K562 (cell line): ENCODE results near the gene SPHK2. TPM values are rescaled to one million over a fixed set of nuclear protein-coding genes. Genes with fewer than 3 reads are reported as not detected.

Source experiments
- ARID1B ChIP-seq: fragments of 450-650 bp; IDR thresholded peaks from 2 replicates; pipeline ENCODE4 v1.6.1; 2016; ENCODE audit warnings: antibody characterized with exemption, mild to moderate bottlenecking, inconsistent platforms
- BCOR ChIP-seq: fragments of 450-650 bp; IDR thresholded peaks from 2 replicates; pipeline ENCODE4 v1.6.1; 2016
- CBFA2T3 ChIP-seq: fragments of 450-650 bp; IDR thresholded peaks from 2 replicates; pipeline ENCODE4 v1.6.1; 2017
- ESRRB ChIP-seq: fragments of 250-450 bp; sonication (Bioruptor Pico); IDR thresholded peaks from 2 replicates; pipeline ENCODE4 v1.5.0; 2020; ENCODE audit warnings: mild to moderate bottlenecking, moderate library complexity, borderline replicate concordance
- EWSR1 ChIP-seq: fragments of 450-650 bp; IDR thresholded peaks from 2 replicates; pipeline ENCODE4 v1.6.1; 2018; ENCODE audit warnings: borderline replicate concordance, mild to moderate bottlenecking, low read depth, moderate library complexity; ENCODE audit not compliant: partially characterized antibody
- EZH2 ChIP-seq: IDR thresholded peaks from 2 replicates; pipeline ENCODE4 v1.6.1; 2012; ENCODE audit warnings: low read depth, mild to moderate bottlenecking, inconsistent platforms, low read length, borderline replicate concordance
- ILF3 ChIP-seq: fragments of 450-650 bp; IDR thresholded peaks from 2 replicates; pipeline ENCODE4 v1.6.1; 2018; ENCODE audit warnings: antibody characterized with exemption, mild to moderate bottlenecking, moderate library complexity, borderline replicate concordance
- MBD2 ChIP-seq: sonication (generic); IDR thresholded peaks from 2 replicates; pipeline ENCODE4 v1.6.1; 2016; ENCODE audit warnings: low read depth, borderline replicate concordance
- NCOA4 ChIP-seq: fragments of 450-650 bp; IDR thresholded peaks from 2 replicates; pipeline ENCODE4 v1.6.1; 2018; ENCODE audit warnings: mild to moderate bottlenecking; ENCODE audit not compliant: partially characterized antibody
- NCOR1 ChIP-seq: fragments of 450-650 bp; IDR thresholded peaks from 2 replicates; pipeline ENCODE4 v1.6.1; 2016; ENCODE audit warnings: mild to moderate bottlenecking, moderate library complexity
- NFE2L1 ChIP-seq: fragments of 450-650 bp; IDR thresholded peaks from 2 replicates; pipeline ENCODE4 v1.6.1; 2016; ENCODE audit warnings: missing genetic modification characterization, low read depth, mild to moderate bottlenecking, missing compliant biosample characterization, moderate library complexity, borderline replicate concordance
- NFYB ChIP-seq: IDR thresholded peaks from 2 replicates; pipeline ENCODE4 v1.6.1; 2011; ENCODE audit warnings: mild to moderate bottlenecking, moderate library complexity; ENCODE audit not compliant: insufficient read length; ENCODE audit errors: extremely low read depth
- PHF21A ChIP-seq: fragments of 450-650 bp; IDR thresholded peaks from 2 replicates; pipeline ENCODE4 v1.6.1; 2017; ENCODE audit warnings: low read depth, borderline replicate concordance
- POLR2H ChIP-seq: IDR thresholded peaks from 2 replicates; pipeline ENCODE4 v1.6.1; 2016; ENCODE audit warnings: missing genetic modification characterization, low read depth, mild to moderate bottlenecking, control low read depth, missing compliant biosample characterization, moderate library complexity
- POLR3A ChIP-seq: IDR thresholded peaks from 2 replicates; pipeline ENCODE4 v1.6.1; 2011; ENCODE audit warnings: borderline replicate concordance, mild to moderate bottlenecking, moderate library complexity; ENCODE audit not compliant: insufficient read length, insufficient read depth; ENCODE audit errors: extremely low read depth
- PYGO2 ChIP-seq: fragments of 450-650 bp; IDR thresholded peaks from 2 replicates; pipeline ENCODE4 v1.6.1; 2016; ENCODE audit warnings: mild to moderate bottlenecking, missing genetic modification characterization, moderate library complexity, missing compliant biosample characterization
- ZKSCAN3 ChIP-seq: fragments of 250-450 bp; sonication (Bioruptor Pico); IDR thresholded peaks from 2 replicates; pipeline ENCODE4 v1.4.0; 2020
- ZNF717 ChIP-seq: fragments of 250-450 bp; sonication (Bioruptor Pico); IDR thresholded peaks from 2 replicates; pipeline ENCODE4 v1.5.0; 2021
- ZNF79 ChIP-seq: fragments of 250-450 bp; sonication (Bioruptor Pico); IDR thresholded peaks from 2 replicates; pipeline ENCODE4 v1.4.0; 2020; ENCODE audit warnings: low read depth, mild to moderate bottlenecking, moderate library complexity
- polyA plus RNA-seq, 8 experiments: library from polyadenylated mRNA; depleted of rRNA in 4 of 8; stranded (reverse) in 5 of 8; unstranded in 3 of 8; fragments of >200 nt; fragmentation: Nextera tagmentation in 2 of 8; fragmentation: Illumina TruSeq in 1 of 8; extraction: Ambion mirVana in 2 of 8; extraction: Trizol in 1 of 8; gene quantifications; 2 replicates each; pipeline versions ENCODE4 v1.2.1 to v1.2.3, GENCODE V29; 2011 to 2014; ENCODE audit warnings: inconsistent platforms in 1 of 8, missing spikeins in 1 of 8
- total RNA-seq, 7 experiments: library from RNA; depleted of rRNA in 6 of 7; stranded (reverse); fragments of >200 nt in 6 of 7; fragmentation: Illumina TruSeq in 2 of 7; extraction: Trizol in 2 of 7; gene quantifications; 2 replicates each; pipeline versions ENCODE4 v1.2.1 to v1.2.3, GENCODE V29; 2011 to 2021; ENCODE audit warnings: low replicate concordance in 1 of 7
- TF ChIP-seq, protein P1 (sequence below): fragments of 250-450 bp; sonication (Bioruptor Pico); IDR thresholded peaks from 2 replicates; pipeline ENCODE4 v1.4.0; 2020
- TF ChIP-seq, protein P2 (sequence below): fragments of 250-450 bp; sonication (Bioruptor Pico); IDR thresholded peaks from 2 replicates; pipeline ENCODE4 v1.9.0; 2021; ENCODE audit warnings: mild to moderate bottlenecking, inconsistent platforms

The SPHK2 gene
- total and polyA plus RNA-seq, 9 of the 15 experiments (the other 6 are each of a cell fraction or from before 2014, with no cell fraction given) = 0.10 to 15.2 (median 2.9) TPM

DNA sequence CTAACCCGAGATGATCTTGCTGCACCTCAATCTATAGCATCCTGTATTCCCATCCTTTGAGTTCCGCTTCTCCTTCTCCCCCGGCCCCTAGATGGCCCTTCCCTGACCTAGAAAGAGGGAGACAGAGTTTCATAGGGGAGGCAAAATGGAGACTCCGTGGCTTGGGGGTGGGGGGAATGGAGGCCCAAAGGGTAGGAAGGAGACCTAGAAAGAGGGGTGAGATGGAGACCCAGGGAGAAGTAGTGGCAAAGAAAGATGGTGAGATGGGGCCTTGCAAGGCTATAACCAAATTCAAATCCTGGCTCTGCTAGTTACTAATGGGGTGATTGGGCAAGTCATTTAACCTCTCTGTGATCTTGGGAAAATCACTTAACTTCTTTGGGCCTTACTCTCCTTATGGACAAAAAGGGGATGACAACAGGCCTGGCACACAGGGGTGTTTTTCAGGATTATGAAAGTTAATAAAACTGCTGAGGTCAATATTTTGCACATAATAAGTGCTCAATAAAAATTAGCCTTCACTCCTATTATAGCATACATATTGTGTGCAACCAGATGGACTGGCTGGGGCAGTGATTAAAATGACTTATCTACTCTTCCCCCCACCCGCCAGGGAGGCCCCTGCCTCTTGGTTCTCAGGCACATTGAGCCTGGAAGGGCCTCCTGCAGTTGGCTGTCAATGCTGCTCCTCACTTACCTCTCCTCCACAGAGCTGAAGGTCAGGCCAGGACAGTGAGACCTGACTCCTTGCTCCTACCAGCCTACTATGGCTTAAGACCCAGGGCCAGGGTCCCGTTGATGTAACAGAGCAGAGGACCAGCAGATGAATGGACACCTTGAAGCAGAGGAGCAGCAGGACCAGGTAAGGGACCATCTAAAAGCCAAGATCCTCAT lies 633 bp downstream of the SPHK2 start (continued):
- TF ChIP-seq, protein P1, sequence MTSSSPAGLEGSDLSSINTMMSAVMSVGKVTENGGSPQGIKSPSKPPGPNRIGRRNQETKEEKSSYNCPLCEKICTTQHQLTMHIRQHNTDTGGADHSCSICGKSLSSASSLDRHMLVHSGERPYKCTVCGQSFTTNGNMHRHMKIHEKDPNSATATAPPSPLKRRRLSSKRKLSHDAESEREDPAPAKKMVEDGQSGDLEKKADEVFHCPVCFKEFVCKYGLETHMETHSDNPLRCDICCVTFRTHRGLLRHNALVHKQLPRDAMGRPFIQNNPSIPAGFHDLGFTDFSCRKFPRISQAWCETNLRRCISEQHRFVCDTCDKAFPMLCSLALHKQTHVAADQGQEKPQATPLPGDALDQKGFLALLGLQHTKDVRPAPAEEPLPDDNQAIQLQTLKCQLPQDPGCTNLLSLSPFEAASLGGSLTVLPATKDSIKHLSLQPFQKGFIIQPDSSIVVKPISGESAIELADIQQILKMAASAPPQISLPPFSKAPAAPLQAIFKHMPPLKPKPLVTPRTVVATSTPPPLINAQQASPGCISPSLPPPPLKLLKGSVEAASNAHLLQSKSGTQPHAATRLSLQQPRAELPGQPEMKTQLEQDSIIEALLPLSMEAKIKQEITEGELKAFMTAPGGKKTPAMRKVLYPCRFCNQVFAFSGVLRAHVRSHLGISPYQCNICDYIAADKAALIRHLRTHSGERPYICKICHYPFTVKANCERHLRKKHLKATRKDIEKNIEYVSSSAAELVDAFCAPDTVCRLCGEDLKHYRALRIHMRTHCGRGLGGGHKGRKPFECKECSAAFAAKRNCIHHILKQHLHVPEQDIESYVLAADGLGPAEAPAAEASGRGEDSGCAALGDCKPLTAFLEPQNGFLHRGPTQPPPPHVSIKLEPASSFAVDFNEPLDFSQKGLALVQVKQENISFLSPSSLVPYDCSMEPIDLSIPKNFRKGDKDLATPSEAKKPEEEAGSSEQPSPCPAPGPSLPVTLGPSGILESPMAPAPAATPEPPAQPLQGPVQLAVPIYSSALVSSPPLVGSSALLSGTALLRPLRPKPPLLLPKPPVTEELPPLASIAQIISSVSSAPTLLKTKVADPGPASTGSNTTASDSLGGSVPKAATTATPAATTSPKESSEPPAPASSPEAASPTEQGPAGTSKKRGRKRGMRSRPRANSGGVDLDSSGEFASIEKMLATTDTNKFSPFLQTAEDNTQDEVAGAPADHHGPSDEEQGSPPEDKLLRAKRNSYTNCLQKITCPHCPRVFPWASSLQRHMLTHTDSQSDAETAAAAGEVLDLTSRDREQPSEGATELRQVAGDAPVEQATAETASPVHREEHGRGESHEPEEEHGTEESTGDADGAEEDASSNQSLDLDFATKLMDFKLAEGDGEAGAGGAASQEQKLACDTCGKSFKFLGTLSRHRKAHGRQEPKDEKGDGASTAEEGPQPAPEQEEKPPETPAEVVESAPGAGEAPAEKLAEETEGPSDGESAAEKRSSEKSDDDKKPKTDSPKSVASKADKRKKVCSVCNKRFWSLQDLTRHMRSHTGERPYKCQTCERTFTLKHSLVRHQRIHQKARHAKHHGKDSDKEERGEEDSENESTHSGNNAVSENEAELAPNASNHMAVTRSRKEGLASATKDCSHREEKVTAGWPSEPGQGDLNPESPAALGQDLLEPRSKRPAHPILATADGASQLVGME = 0 out of 2 replicates have a peak, but pooled peaks have one; percentile 35
- TF ChIP-seq POLR3A (no peak), ZNF717 (CRISPR knock-in tag) (no peak), PHF21A (no peak), ILF3 (no peak), BCOR (peak; percentile 100), NFE2L1 (no peak), ESRRB (CRISPR knock-in tag) (no peak), EWSR1 (no peak), CBFA2T3 (peak; percentile 45; the same call in 1 of the 2 replicates), EZH2 (no peak), NCOR1 (peak; percentile 16; the same call in 1 of the 2 replicates), NFYB (no peak), NCOA4 (no peak), ZNF79 (CRISPR knock-in tag) (no peak), MBD2 (no peak), ARID1B (no peak; the same call in 1 of the 2 replicates), PYGO2 (tag) (no peak; the same call in 1 of the 2 replicates), ZKSCAN3 (CRISPR knock-in tag) (no peak), POLR2H (tag) (no peak)
- TF ChIP-seq, protein P2, sequence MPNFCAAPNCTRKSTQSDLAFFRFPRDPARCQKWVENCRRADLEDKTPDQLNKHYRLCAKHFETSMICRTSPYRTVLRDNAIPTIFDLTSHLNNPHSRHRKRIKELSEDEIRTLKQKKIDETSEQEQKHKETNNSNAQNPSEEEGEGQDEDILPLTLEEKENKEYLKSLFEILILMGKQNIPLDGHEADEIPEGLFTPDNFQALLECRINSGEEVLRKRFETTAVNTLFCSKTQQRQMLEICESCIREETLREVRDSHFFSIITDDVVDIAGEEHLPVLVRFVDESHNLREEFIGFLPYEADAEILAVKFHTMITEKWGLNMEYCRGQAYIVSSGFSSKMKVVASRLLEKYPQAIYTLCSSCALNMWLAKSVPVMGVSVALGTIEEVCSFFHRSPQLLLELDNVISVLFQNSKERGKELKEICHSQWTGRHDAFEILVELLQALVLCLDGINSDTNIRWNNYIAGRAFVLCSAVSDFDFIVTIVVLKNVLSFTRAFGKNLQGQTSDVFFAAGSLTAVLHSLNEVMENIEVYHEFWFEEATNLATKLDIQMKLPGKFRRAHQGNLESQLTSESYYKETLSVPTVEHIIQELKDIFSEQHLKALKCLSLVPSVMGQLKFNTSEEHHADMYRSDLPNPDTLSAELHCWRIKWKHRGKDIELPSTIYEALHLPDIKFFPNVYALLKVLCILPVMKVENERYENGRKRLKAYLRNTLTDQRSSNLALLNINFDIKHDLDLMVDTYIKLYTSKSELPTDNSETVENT = no peak
